Astrocyte of the cerebellum (primary cell): Measurements from ENCODE around the gene NPAS1.
"Not testable (repeated sequence)": the region's sequence is repeated elsewhere in the genome, so short reads cannot be mapped to it uniquely, and the experiment has no call there.

Source experiments
- DNase-seq: peaks from one replicate; pipeline ENCODE4 v3.0.0-alpha.2; 2011; ENCODE audit warnings: low read depth
- H3K4me3 ChIP-seq: 2 replicates; pipeline ENCODE4 v1.5.1; 2011; ENCODE audit warnings: mild to moderate bottlenecking, low read depth, low read length, moderate library complexity
- CTCF ChIP-seq: IDR thresholded peaks from 2 replicates; pipeline ENCODE4 v1.5.1; 2012; ENCODE audit warnings: low read length, low read depth, moderate library complexity, mild to moderate bottlenecking; ENCODE audit errors: missing control alignments
- in situ Hi-C: cut with HindIII; loops from 2 replicates; pipeline ENCODE4 v1.10.0; 2017; ENCODE audit warnings: low sequenced_read_pairs

Gene NPAS1

GRCh38 chr19:47005164-47005641, 14.4 kb upstream of the NPAS1 start:
- no peak overlapping the region for H3K4me3 ChIP-seq
- in situ Hi-C loops, result no loop called here
- no peak for TF ChIP-seq CTCF
- DNase-seq, result no peak

- in situ Hi-C loops, result no loop called here
- TF ChIP-seq CTCF, result no peak
- no peak overlapping the region for H3K4me3 ChIP-seq
- DNase-seq, result no peak
Observed at GRCh38 chr19:47005873-47006272, 13.8 kb upstream of the NPAS1 start.

GRCh38 chr19:47006496-47006895, 13.1 kb upstream of the NPAS1 start:
- no peak for TF ChIP-seq CTCF
- DNase-seq, result no peak
- in situ Hi-C loops, result no loop called here
- H3K4me3 ChIP-seq, result no peak overlapping the region

- H3K4me3 ChIP-seq, DNase-seq, in situ Hi-C loops: not testable (repeated sequence)
Observed at GRCh38 chr19:47010549-47010948, 9.1 kb upstream of the NPAS1 start.

GRCh38 chr19:47012617-47013016, 7.0 kb upstream of the NPAS1 start:
- TF ChIP-seq CTCF, result no peak
- H3K4me3 ChIP-seq, result no peak overlapping the region
- DNase-seq, result no peak
- in situ Hi-C loops, result no loop called here

GRCh38 chr19:47013041-47013517, 6.6 kb upstream of the NPAS1 start:
- no peak overlapping the region for H3K4me3 ChIP-seq
- TF ChIP-seq CTCF, result peak; percentile 96
- in situ Hi-C loops, result no loop called here
- peak; percentile 18 for DNase-seq

- in situ Hi-C loops, result no loop called here
- TF ChIP-seq CTCF, result no peak
- DNase-seq, result no peak
- H3K4me3 ChIP-seq, result no peak overlapping the region
Observed at GRCh38 chr19:47018923-47019322, 714 bp upstream of the NPAS1 start.
